GM18511 (cell line): ENCODE data around the gene ATL3.
A peak's percentile ranks its signal among the peaks of the same experiment; 100 is the strongest.
"Not testable (repeated sequence)": the region's sequence is repeated elsewhere in the genome, so short reads cannot be mapped to it uniquely, and the experiment has no call there.

Experiments used
- ATAC-seq: cut with Tn5 transposase; IDR thresholded peaks from one replicate; pipeline ENCODE4 v1.9.1; 2021; ENCODE audit warnings: mild to moderate bottlenecking, moderate library complexity; ENCODE audit not compliant: unreplicated experiment

The ATL3 gene

GRCh38 chr11:63622323-63622722, 48.9 kb downstream of the ATL3 start:
- ATAC-seq, result no peak

DNA sequence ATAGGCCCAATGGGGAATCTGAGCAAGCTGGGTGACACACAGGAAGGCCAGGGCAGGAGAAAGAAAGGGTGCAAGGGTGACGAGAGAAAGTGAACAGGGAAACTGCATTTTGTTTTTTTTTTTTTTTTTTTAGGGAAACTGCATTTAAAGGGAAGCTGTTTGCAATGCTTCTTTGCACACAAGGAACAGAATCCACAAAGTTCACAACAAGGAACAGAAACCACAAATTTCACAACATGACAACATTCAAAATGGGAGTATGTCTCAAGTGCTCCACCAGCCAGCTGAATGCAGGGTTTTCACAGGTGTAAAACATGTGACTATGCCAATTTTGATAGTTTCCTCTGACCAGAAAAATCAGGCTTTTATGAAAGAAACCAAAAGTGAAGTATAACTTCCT, 50.1 kb downstream of the ATL3 start:
- no peak for ATAC-seq

- no peak for ATAC-seq
These were observed 51.2 kb downstream of the ATL3 start for GRCh38 chr11:63619967-63620366.

- ATAC-seq, result not testable (repeated sequence)
These were observed 53.5 kb downstream of the ATL3 start for GRCh38 chr11:63617686-63618085.

DNA sequence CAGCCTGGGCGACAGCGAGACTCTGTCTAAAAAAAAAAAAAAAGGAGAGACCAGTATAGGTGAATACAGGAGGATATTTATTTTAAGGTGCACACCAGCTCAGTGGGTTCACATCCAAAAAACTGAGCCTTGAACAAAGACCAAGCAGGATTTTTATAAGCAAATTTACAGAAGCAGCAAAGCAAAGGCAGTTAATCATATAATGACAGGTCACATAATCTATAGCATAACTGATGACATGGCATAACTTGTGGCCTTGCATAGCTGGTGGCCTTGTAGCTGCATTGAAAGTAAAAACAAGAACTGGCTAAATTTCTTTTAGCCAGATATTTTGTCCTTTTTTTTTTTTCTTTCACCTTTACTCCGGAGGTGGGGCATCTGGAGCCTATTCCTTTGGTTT, 54.2 kb downstream of the ATL3 start:
- ATAC-seq, result no peak

DNA sequence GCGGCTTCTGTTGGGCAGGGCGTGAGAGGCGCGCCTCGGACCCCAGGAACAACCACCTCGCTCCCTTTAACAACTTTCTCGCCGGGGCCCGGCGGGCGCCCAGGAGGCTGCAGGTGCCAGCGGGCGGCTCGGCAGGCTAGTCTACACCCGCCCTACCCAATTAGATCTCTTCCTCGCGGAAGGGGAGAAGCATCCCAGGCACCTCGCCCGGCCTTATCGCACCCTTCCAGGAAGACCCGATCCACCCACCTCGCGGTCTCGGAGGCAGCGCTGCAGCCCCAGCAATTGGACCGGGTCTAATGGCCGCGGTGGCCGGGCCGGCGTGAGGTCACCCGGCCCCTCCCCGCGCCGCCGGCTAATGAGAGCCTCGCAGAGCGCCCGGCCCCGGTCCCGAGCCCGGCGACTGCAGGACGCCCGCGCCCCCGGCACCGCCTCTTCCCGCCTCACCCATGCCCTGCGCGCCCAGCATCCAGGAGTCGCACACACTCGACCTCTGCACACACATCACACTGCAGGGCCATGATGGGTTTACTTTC, 57.0 kb downstream of the ATL3 start, which contains the start of gene PLAAT3:
Gene PLAAT3 (minus strand): TSS at position 298 of the 536 bp plus-strand sequence. CDS start 419 bp downstream, outside the sequence.
- peak; percentile 40 for ATAC-seq

- ATAC-seq, result peak; percentile 62
These were observed 57.5 kb downstream of the ATL3 start for GRCh38 chr11:63613517-63614135.

DNA sequence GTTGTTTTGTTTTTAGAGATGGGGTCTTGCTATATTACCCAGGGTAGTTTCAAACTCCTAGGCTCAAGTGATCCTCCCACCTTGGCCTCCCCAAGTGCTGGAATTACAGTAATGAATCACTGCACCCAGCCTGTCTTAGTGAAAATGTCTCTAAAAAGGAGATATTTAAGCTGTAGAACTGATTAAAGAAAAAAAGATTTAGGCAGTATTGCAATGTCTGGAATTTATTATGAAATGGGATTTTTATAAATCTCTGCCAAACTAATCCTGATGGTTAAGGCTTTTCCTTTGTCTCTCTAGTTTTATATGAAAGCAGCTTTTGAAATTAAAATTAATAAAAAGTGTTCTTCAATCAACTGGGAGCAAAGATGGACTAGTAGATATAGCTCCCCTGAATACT, 59.0 kb downstream of the ATL3 start:
- no peak for ATAC-seq

- ATAC-seq, result no peak
These were observed 59.8 kb downstream of the ATL3 start for GRCh38 chr11:63611395-63611747.

DNA sequence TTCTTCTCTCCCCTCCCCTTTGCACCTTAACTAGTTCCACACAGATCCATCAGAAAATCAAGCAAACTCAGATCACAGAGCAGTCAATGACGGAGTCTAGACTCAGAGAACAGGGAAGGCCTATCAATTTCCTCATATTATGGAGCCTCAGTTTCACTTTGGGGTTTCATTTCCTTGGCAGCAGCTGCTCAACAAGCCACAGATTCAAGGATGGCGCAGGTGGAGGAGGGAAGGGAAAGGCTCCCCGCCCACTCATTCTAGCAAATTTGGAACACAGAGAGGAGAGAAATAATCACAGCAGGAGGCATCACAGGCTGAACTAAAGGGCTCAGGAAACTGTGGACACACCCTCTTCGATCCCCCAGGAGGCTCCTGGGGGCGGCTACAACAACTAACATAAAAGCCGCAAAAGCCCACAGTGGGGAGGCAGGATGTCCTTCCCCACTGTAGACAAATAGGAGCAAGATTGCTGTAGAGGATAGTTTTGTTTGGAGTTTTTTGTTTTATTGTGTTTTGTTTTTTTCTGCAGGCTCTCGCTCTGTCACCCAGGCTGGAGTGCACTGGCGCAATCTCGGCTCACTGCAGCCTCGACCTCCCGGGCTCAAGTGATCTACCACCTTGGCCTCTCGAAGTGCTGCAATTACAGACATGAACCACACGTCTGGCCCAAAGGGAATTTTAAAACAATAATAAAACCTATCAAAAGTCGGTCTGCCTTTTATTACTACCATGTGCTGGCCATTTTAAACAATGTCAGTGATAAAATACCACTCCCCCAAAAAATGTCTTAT, 60.4 kb downstream of the ATL3 start:
- no peak for ATAC-seq

DNA sequence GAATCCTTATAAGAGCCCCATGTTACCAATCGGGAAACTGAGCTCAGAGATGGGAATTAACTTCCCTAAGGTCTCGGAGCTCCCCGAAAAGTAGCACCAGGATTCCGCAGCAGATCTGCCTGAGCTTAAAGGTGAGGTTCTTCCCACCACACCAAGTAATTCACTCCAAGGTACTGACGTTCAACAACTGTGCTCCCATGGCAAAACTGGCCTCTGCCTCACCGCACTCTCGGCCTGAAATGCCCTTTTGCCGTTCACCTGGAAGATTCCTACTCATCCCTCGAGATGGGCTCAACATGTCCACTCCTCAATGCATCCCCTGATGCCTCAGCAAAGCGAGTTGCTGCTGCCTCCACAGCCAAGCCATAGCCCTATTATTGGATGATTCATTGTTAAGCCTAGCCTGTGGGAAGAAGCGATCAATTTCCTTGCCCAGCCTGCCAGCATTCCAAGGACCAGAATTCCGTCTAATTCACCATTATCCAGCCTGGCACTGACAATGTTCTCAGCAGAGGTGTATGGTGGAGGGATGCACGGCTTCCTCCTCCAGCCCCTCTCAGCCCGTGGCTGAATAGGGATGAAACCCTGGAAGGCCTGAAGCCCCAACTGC, 61.1 kb downstream of the ATL3 start:
- no peak for ATAC-seq

DNA sequence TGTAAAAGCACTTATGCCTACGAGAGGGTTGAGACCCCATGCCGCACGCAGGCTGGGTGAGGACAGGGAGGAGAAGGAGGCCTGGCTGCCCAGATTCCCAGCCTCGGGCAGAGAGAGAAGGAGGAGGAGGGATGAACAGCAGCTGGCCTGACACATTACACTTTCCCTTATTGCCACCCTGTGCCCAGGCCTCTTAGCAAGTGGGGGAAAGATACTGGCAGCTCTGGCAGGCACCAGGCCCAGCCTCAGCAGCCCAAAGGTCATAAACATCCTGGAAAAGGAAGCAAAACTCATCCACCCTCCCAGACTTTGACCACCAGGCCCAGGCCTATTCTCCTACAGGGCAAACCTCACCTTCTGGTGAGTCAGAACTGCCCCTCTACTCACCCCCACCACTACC, 61.6 kb downstream of the ATL3 start:
- no peak for ATAC-seq

GRCh38 chr11:63608353-63609345, 62.5 kb downstream of the ATL3 start:
- no peak for ATAC-seq

DNA sequence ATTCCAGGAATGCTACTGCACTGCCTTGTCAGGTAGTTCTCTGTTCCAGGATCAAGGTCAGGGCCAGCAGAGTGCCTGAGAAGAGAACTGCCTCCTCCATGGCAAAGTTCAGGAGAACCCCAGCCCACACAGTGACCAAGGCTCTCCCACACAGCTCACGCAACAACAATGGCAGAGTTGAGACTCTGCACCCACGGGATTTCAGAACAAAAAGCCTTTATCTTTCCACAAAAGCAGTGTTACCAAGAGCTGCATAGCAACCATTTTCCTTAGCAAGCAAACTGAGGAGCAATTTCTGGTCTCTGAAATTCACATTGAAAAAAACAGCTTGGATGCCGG, 68.0 kb downstream of the ATL3 start:
- ATAC-seq, result no peak

DNA sequence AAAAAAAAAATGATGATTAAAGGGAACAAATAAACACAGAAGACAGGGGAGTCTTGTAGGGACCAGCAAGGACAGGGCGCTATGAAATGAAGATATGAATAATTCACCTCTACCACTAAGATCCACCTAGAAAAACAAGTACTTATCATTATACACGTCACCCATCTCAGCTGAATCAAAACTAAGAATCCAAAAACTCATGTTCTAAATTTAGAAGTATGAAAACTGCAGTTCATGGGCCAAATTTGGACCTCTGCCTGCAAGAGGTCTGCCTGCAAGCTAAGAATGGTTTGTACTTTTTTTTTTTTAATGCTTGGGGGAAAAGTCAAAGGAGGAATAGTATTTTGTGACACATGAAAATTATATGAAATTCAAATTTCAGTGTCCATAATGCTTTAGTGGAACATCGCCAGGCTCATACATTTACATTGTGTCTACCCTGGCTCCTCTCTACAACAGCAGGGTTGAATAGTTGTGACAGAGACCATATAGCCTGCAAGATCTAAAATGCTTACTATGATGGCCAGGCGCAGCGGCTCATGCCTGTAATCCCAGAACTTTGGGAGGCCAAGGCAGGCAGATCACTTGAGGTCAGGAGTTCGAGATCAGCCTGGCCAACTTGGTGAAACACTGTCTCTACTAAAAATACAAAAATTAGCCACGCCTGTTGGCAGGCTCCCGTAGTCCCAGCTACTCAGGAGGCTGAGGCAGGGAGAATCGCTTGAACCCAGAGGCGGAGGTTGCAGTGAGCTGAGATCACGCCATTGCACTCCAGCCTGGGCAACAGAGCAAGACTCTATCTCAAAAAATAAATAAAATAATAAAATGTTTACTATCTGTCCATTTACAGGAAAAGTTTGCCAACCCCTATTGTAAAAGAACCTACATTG, 68.6 kb downstream of the ATL3 start:
- ATAC-seq, result not testable (repeated sequence)

- ATAC-seq, result no peak
These were observed 71.7 kb downstream of the ATL3 start for GRCh38 chr11:63599211-63600122.

- ATAC-seq, result no peak
These were observed 72.6 kb downstream of the ATL3 start for GRCh38 chr11:63598556-63598955.

DNA sequence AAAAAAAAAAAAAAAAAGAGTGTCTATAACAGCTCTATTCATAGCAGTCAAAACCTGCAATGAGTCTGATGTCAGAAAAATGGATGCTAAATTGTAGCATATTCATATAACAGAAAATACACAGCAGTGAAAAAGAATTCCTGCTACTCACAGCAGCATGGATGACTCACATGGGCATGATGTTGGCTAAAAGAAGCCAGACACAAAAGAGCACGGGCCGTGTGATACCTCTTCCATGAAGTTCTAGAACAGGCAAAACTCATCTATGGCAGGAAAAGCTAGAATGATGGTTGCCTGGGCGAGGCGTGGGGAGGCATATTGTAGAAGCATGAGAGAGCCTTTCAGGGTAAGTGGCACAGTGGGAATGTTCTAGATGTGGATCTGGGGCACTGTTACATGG, 75.9 kb downstream of the ATL3 start:
- no peak for ATAC-seq

- no peak for ATAC-seq
These were observed 78.2 kb downstream of the ATL3 start for GRCh38 chr11:63592975-63593395.
